Right atrium auricular region (tissue), 2 donors: ENCODE results near the gene ATXN1. TPM values are rescaled to one million over a fixed set of nuclear protein-coding genes. Genes with fewer than 3 reads are reported as not detected.
"Not testable (repeated sequence)": the region's sequence is repeated elsewhere in the genome, so short reads cannot be mapped to it uniquely, and the experiment has no call there.

Experiments
- DNase-seq: peaks from one replicate; pipeline ENCODE4 v3.0.0-alpha.2; 2019; ENCODE audit warnings: low spot score
- H3K27ac ChIP-seq, 2 donors: fragments of 200-600 bp; sonication (generic); 1 replicate in 1 of 2; 2 replicates in 1 of 2; pipeline ENCODE4 v1.5.1; 2016 to 2019
- H3K27me3 ChIP-seq, 2 donors: fragments of 200-600 bp; sonication (generic); one replicate each; pipeline versions ENCODE4 v1.5.1 to v1.6.0; 2017 to 2019
- H3K36me3 ChIP-seq: fragments of 200-600 bp; sonication (generic); one replicate; pipeline ENCODE4 v1.5.1; 2016
- H3K4me1 ChIP-seq, 2 donors: fragments of 200-600 bp; sonication (generic); one replicate each; pipeline versions ENCODE4 v1.5.1 to v1.6.0; 2017 to 2019
- H3K4me3 ChIP-seq, 2 donors: fragments of 200-600 bp; sonication (generic); 1 replicate in 1 of 2; 2 replicates in 1 of 2; pipeline ENCODE4 v1.5.1; 2017 to 2019; ENCODE audit warnings: mild to moderate bottlenecking in 1 of 2, moderate library complexity in 1 of 2
- H3K9me3 ChIP-seq, 2 donors: fragments of 200-600 bp; sonication (generic); one replicate each; pipeline ENCODE4 v1.5.1; 2019
- CTCF ChIP-seq, 2 donors: fragments of 200-600 bp; sonication (generic); IDR thresholded peaks; one replicate each; pipeline ENCODE4 v1.5.1; 2019; ENCODE audit warnings: antibody characterized with exemption in 2 of 2
- total RNA-seq, 2 donors: library from RNA; depleted of rRNA; stranded (reverse); fragments of >200 nt; gene quantifications; one replicate each; pipeline ENCODE4 v1.1.0, GENCODE V29; 2016

The ATXN1 gene
- total RNA-seq, 2 donors from 2014 or later = 41.8 to 62.0 TPM

GRCh38 chr6:16468991-16469615, 292.2 kb downstream of the ATXN1 start:
- Histone ChIP-seq H3K4me3 (no peak overlapping the region), H3K9me3 (no peaks in the 10 kb centered on the region), H3K27ac (no peak overlapping the region), H3K27me3 (no peaks in the 10 kb centered on the region), H3K36me3 (no peaks in the 10 kb centered on the region), H3K4me1 (peaks cover 0 to 8% of the 10 kb centered on the region in 2 donors)
- TF ChIP-seq CTCF (IDR thresholded peaks at IDR 0.05) = no peak
- DNase-seq = no peak

- Histone ChIP-seq H3K4me3 (no peak overlapping the region), H3K27ac (no peak overlapping the region)
- TF ChIP-seq CTCF (IDR thresholded peaks at IDR 0.05) = no peak
Measured at GRCh38 chr6:16466800-16467553, 294.3 kb downstream of the ATXN1 start.

GRCh38 chr6:16464045-16464444, 297.2 kb downstream of the ATXN1 start:
- Histone ChIP-seq H3K9me3 (no peaks in the 10 kb centered on the region), H3K27me3 (no peaks in the 10 kb centered on the region), H3K4me3 (no peak overlapping the region), H3K27ac (no peak overlapping the region), H3K36me3 (no peaks in the 10 kb centered on the region), H3K4me1 (no peaks in the 10 kb centered on the region)
- no peak for DNase-seq
- TF ChIP-seq CTCF (IDR thresholded peaks at IDR 0.05) = no peak

More at GRCh38 chr6:16466800-16467553, 294.3 kb downstream of the ATXN1 start:
- DNase-seq = no peak
- no peaks in the 10 kb centered on the region for H3K9me3 ChIP-seq
- H3K4me1 ChIP-seq = no peaks in the 10 kb centered on the region
- H3K27me3 ChIP-seq = no peaks in the 10 kb centered on the region
- no peaks in the 10 kb centered on the region for H3K36me3 ChIP-seq

- H3K36me3 ChIP-seq, H3K9me3 ChIP-seq, DNase-seq, H3K27ac ChIP-seq, H3K4me1 ChIP-seq, H3K4me3 ChIP-seq, H3K27me3 ChIP-seq: not testable (repeated sequence)
Measured at GRCh38 chr6:16463246-16463645, 298.0 kb downstream of the ATXN1 start.

GRCh38 chr6:16461491-16461890, 299.8 kb downstream of the ATXN1 start:
- Histone ChIP-seq H3K27ac (no peak overlapping the region), H3K4me1 (no peaks in the 10 kb centered on the region), H3K9me3 (no peaks in the 10 kb centered on the region), H3K36me3 (no peaks in the 10 kb centered on the region), H3K4me3 (no peak overlapping the region), H3K27me3 (no peaks in the 10 kb centered on the region)
- no peak for TF ChIP-seq CTCF (IDR thresholded peaks at IDR 0.05)
- DNase-seq = no peak

GRCh38 chr6:16459472-16459871, 301.8 kb downstream of the ATXN1 start:
- H3K4me1 ChIP-seq, H3K36me3 ChIP-seq, H3K27me3 ChIP-seq: not testable (repeated sequence)

More at GRCh38 chr6:16459472-16459871, 301.8 kb downstream of the ATXN1 start:
- H3K4me3 ChIP-seq, DNase-seq, H3K27ac ChIP-seq, H3K9me3 ChIP-seq: not testable (repeated sequence)
